HG03354 (cell line): ENCODE results near the gene ZNF341.
"Not testable (repeated sequence)": the region's sequence is repeated elsewhere in the genome, so short reads cannot be mapped to it uniquely, and the experiment has no call there.

Source experiments
- ATAC-seq: cut with Tn5 transposase; IDR thresholded peaks from one replicate; pipeline ENCODE4 v1.9.1; 2021; ENCODE audit warnings: mild to moderate bottlenecking; ENCODE audit not compliant: unreplicated experiment, poor library complexity, severe bottlenecking

Gene ZNF341

GRCh38 chr20:33791021-33791420 lies 59.2 kb downstream of the ZNF341 start:
- no peak for ATAC-seq

DNA sequence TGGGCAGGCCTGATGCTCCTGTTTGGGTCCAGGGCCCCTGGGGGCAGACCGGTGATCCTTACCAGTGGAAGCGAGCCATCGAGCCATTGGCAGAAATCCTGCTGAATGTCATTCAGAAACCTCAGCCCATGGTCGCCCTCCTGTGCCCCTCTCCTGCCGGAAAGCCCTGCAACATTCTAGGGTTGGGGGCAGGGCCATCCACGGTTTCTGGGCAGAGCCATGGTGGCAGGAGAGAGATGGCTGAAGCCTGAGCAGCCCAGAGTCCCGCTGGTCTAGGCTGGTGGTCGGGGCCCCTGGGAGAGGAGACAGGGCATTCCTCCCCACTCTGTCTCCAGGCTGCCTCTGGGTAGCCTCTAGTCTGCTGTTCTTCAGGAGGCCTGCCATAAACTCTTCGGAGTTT lies 59.7 kb downstream of the ZNF341 start:
- ATAC-seq: no peak

- no peak for ATAC-seq
These were observed 60.3 kb downstream of the ZNF341 start for GRCh38 chr20:33791959-33792597.

DNA sequence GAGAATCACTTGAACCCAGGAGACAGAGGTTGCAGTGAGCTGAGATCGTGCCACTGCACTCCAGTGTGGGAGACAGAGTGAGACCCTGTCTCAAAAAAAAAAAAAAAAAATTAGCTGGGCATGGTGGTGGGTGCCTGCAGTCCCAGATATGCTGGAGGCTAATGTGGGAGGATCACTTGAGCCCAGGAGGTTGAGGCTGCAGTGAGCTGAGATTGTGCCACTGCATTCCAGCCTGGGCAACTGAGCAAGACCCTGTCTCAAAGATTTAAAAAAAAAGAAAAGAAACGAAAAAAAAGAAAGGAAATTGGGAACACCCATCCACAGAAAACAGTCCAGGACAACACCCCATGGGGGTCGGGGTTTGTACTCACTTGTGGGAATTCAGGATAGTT lies 60.8 kb downstream of the ZNF341 start:
- ATAC-seq: not testable (repeated sequence)

DNA sequence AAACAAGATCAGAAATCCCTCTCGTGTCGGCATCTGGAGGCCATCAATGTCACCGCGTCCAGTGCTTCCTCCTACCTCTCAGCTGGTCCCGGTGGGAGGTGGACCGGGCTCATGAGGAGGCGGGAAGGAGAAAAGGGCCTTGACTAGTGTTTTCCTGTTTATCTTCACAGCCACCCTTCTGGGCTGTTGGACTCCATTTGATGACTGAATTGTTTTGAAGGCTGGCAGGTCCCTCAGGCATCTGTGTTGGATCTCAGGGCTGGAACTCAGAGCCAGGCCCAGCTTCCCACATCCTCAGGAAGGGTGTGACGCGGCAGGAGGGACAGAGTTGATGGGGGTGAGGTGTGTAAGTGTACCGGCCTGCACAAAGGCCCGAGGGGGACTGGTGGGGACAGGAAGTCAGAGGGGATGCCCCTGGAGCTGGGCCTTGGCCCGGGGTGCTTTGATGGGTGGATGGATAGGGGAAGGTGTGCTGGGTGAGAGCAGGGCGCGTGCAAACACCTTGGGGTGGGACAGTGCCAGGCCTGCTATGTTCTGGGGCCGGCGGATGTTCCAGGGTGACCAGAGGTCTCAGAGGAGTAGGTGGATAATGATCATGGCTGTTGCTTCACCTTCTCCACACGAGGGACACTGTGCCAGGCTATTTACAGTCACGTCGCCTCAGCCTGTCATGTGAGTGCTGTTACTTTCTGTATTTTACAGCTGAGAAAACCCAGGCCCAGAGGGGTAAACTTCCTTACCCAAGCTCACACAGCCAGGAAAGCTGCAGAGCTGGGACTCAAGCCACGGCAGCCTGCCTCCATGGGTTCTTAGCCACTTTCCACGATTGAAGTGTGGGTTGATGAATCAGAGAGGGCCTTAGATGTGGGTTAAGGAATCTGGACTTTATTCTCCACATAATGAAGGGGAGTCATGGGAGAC lies 61.5 kb downstream of the ZNF341 start:
- no peak for ATAC-seq

DNA sequence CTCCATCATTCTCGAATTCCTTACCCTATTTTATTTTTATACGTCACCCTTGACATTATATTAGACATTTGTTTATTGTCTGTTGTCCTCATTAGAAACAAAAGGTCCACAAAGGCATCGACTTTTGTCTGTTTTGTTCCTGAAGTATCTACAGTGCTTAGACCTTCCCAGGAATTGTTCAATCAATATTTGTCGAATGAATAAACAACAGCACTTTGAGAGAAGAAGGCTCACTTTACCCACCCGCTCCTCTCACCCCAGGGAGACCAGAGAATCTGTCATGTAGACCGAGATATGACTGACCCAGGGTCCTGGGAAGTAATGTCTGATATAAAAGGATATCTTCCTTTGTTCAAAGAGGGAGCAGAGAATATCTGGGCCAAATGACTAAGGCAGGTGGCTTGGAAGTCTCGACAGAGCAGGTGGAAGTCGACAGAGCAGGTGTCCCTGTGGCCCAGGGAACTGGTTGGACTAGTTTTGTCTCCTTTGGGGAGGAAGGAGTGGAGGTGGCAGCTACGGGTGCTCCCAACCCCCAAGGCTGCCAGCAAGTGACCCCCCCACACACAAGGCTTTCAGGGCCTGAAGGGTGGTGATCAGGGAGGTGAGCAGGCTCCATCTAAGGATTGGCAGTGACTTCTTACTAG lies 64.6 kb downstream of the ZNF341 start:
- no peak for ATAC-seq

GRCh38 chr20:33796907-33797544 lies 65.2 kb downstream of the ZNF341 start:
- ATAC-seq: no peak

DNA sequence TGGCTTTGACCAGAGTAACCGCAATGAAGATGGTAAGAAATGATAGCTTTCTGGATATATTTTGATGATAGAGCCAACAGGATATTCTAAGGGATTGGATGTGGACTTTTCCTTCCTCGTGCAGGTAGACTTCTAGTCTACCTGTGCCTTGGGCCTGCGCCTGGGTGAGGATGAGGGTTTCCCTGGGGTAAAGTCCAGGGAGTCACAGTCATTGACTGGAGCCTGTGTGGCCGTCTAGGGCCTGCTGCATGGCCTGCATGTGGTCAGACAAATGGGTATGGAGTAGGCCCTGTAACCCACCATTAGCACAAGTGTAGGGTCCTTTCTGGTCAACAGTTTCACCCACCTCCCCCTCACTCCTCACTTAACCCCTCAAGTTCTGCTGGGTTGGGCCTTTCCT lies 66.6 kb downstream of the ZNF341 start:
- ATAC-seq: no peak

DNA sequence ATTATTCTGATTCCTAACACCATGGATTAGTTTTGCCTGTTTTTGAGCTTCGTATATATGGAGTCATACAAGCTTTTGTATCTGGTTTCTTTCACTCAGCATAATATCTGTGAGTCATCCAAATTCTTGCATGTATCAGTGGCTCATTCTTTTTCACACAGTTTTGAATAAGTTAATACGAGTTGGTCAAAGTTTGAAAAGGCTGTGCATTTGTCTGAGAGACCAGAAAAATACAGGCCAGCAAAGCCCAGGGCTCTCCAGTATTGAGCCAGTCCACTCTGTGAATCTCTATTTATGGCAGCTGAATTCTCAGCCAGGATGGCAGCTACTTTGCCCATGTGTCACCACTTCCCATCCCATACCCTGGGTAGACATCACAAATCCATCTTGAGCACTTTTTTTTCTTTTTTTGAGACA lies 72.1 kb downstream of the ZNF341 start:
- ATAC-seq: no peak

- ATAC-seq: no peak
These were observed 76.6 kb downstream of the ZNF341 start for GRCh38 chr20:33808388-33808787.

- ATAC-seq: no peak
These were observed 78.5 kb downstream of the ZNF341 start for GRCh38 chr20:33810259-33810658.

DNA sequence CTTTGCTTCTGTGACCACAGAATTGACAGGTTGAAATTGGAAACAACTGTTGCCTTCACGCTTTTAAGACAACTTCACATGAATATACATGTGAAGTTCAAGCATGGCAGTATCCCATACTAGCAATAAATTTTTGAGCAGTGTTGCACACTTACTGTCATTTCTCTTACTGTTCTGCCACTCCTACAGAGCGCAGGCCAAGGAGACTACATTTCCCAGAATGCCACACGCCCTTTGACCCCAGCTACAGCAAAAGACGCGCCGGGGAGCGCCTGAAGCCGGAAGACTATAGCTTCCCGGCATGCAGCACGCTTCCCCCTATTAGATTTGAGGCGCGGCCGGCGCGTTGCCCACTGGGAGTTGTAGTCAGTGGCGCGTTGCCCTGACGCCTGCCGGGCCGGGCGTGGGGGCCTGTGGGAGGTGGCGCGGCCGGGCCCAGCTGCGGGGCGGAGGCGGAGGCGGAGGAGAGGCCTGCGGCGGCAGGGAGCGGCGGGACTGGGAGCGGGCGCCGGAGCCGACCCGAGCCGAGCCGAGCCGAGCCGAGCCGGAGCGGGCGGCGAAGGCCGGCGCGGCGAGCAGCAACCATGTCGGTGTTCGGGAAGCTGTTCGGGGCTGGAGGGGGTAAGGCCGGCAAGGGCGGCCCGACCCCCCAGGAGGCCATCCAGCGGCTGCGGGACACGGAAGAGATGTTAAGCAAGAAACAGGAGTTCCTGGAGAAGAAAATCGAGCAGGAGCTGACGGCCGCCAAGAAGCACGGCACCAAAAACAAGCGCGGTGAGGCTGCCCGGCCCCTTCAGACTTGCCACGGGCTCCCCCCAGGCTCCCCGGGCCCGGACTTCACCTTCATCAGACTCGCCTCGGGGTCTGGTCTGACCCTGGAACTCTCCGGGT lies 79.3 kb downstream of the ZNF341 start, which contains the start of gene CHMP4B:
Gene CHMP4B (plus strand): TSS at position 464 of the 891 bp plus-strand sequence. CDS start 121 bp downstream, at position 585.
- ATAC-seq: peak; percentile 95

GRCh38 chr20:33811776-33812151 lies 80.0 kb downstream of the ZNF341 start:
- ATAC-seq: peak; percentile 25

DNA sequence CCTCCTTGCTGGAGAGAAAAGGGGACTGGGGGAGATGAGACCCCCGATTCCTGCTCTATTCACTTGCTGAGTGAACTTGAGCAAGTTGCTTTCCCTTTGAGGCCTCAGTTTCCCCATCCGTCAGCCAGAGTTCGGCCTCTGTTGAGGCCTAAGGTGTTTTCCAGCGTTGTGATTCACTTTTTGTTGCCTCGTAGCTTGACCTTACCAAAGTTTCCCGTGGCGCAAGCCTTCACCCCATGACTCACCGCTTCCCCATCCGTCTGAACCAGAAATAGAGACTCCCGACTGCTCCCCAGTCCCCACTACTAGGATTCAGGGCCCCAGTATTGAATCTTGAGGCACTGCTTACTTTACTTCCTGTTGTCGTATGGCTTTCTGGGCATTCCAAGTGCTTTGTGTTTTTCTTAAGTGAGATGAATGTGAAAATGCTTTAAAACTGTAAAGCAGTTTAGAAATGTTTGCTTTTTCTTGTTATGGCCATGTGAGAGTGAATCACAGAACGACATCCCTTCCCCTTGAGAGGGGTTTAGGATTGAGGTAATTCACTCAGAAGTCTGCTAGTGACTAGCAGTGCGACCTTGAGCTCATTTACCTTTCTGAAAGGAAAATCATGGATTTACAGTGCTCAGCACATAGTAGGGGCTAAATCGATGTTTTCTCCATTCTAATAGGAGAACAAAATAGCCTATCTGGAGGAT lies 80.5 kb downstream of the ZNF341 start:
- no peak for ATAC-seq

DNA sequence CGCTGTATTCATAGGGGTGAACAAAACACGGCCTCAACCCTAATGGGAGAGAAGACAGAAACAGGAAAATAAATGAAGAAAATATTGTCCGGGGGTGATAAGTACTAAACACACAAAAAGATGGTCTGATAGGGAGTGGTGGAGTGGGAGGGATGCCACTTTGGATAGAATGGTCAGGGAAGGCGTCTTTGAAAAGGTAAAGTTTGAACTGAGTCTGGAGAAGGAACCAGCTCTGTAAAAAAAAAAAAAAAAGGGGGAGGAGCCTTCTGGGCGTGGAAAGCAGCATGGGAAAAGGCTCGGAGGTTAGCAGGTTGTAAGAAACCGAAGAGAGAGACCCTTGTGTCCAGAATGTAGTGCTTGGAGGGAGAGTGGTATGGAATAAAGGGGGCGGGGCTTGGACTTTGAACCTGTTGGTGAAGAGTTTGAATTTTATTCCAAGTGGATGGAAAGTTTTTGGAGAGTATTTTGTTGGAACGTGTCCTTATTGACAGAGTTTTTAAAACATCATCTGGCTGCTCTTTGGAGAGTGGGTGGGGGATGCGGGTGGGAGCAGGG lies 81.2 kb downstream of the ZNF341 start:
- ATAC-seq: no peak

DNA sequence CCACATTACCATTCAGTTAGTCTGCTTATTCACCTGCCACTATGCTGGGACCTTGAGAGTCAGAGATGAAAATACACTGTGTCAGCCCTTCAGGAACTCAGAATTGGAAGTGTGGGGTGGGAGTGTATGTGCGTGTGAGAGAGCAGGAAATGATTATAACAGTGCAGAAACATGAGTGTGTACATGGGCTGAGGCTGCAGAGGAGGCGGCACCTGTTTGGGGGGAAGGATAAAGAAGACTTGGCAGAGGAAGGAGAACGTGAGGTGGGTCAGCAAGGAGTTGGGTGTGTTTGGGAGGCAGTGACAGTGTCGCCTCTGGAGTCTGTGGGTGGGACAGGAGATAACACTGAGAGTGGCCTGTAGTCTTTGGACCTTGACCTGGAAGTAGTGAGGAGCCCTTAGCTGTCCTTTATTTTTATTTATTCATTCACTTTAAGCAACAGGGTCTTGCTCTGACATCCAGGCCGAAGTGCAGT lies 82.5 kb downstream of the ZNF341 start:
- ATAC-seq: no peak

DNA sequence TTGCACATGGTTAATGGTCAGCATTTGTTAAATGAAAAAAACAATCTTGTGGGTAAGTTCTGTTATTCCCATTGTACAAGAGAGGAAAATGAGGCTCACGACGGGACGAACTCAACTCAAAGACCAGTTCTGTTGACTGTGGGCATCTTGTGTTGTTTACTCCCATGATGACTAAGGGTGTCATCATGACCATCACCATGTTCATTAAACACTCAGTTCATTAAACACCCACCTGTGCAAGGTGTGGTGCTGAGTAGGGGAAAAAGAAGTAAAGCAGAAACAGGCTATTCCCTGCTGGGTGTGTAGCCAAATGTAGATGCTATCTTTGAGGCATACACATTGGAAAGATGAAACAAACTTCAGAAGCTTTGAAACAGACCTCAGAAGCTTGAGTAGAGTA lies 83.9 kb downstream of the ZNF341 start:
- ATAC-seq: no peak

DNA sequence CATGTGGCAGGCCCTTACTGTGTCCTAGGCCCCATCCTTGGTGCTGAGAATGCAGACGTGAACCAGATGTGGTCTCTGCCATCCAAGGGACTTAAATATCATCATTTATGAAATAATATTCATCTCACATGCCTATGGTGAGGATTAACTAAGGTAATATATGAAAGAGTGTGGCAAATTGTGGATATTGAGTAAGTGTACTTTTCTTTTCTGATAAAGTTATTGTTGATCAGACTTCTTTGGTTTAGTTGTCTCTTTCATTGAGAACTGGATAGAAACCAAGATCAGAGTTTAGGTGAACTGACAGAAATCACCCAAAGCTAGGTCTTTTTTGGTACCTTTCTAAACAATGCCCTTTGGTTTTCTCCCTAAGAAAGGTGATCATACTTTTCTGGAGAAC lies 84.4 kb downstream of the ZNF341 start:
- ATAC-seq: no peak
